ACC112 (cell line): Measurements from ENCODE around the gene TDRD6.

Experiments used
- H2AFZ ChIP-seq: fragments of 200-600 bp; sonication (generic); one replicate; pipeline ENCODE4 v1.6.0; 2017; ENCODE audit warnings: antibody characterized with exemption, low read length; ENCODE audit not compliant: unreplicated experiment
- H3K27ac ChIP-seq: fragments of 200-600 bp; sonication (generic); 2 replicates; pipeline ENCODE4 v1.5.1; 2014; ENCODE audit warnings: low read depth, mild to moderate bottlenecking, antibody characterized with exemption, low read length, moderate library complexity
- H3K27me3 ChIP-seq: fragments of 200-600 bp; sonication (generic); 2 replicates; pipeline ENCODE4 v1.6.1; 2014; ENCODE audit warnings: mild to moderate bottlenecking, antibody characterized with exemption, low read length, moderate library complexity, mixed read lengths; ENCODE audit not compliant: insufficient read depth
- H3K36me3 ChIP-seq: fragments of 200-600 bp; sonication (generic); 2 replicates; pipeline ENCODE4 v1.6.1; 2016; ENCODE audit warnings: mild to moderate bottlenecking, antibody characterized with exemption, low read length, moderate library complexity, mixed read lengths; ENCODE audit not compliant: insufficient read depth
- H3K4me1 ChIP-seq: fragments of 200-600 bp; sonication (generic); one replicate; pipeline ENCODE4 v1.6.1; 2016; ENCODE audit warnings: low read length, mixed read lengths; ENCODE audit not compliant: insufficient read depth, unreplicated experiment, control insufficient read depth
- H3K4me3 ChIP-seq: fragments of 200-600 bp; sonication (generic); 2 replicates; pipeline ENCODE4 v1.5.1; 2014; ENCODE audit warnings: mild to moderate bottlenecking, low read depth, low read length
- H3K79me2 ChIP-seq: fragments of 200-600 bp; sonication (generic); one replicate; pipeline ENCODE4 v1.6.0; 2016; ENCODE audit warnings: low read length; ENCODE audit not compliant: control insufficient read depth, unreplicated experiment, insufficient read depth

Gene TDRD6

GRCh38 chr6:46652232-46652602 lies 35.5 kb upstream of the TDRD6 start:
- Histone ChIP-seq H2AFZ (peak overlapping the region; percentile 95), H3K27me3 (no peaks in the 10 kb centered on the region), H3K36me3 (no peaks in the 10 kb centered on the region), H3K27ac (no peak overlapping the region), H3K4me1 (peaks cover 12% of the 10 kb centered on the region), H3K79me2 (no peaks in the 10 kb centered on the region), H3K4me3 (peak overlapping the region; percentile 81)

- H3K4me1 ChIP-seq = peaks cover 12% of the 10 kb centered on the region
- H3K27ac ChIP-seq = no peak within 1 kb of the TSS
- peak within 1 kb of the TSS; percentile 95 for H2AFZ ChIP-seq
- no peaks in the 10 kb centered on the region for H3K79me2 ChIP-seq
- no peaks in the 10 kb centered on the region for H3K27me3 ChIP-seq
- H3K4me3 ChIP-seq = peak within 1 kb of the TSS; percentile 81
- no peaks in the 10 kb centered on the region for H3K36me3 ChIP-seq
These were observed 34.9 kb upstream of the TDRD6 start, which contains the start of the genes CYP39A1 and SLC25A27 for GRCh38 chr6:46652603-46653438. Gene CYP39A1 (minus strand): TSS chr6:46652818. CDS start chr6:46652582, 236 bp downstream. Gene SLC25A27 (plus strand): TSS chr6:46652975. CDS start chr6:46653193, 218 bp downstream.

DNA sequence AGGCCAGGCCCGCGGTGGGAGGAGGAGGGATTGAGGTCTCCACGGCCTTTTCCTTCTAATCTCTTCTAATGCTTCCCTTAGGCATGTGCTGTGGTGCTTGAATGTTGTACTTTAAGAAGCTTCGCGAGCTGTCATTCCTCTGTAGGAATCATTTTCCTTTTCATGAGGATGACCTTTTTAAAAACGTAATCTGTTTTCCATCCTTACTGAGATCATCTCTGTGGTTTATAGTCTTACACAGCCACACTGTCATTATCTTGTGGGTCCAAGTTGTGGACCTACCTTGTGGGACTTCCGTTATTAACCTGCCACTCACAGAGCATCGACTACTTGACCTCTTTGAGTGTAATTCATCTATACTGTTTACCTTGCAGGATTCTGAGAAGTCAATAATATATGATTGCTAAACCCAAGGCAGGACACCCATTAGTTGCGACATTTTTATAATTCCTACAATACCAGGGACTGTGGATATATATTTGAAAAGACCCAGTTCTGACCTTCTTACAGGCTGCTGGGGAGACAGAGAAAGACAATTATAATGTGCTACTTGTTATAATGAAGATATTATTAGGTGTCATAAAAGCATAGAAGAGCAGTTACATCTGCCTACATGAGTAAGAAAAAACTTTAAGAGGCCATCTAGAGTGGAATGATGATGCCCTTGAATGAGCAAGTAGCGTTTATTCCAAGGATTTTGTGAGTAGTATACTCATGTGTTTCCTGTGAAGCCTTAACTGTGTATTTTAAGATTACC lies 34.1 kb upstream of the TDRD6 start:
- no peak overlapping the region for H3K27ac ChIP-seq
- peak overlapping the region; percentile 95 for H2AFZ ChIP-seq

GRCh38 chr6:46655803-46656202 lies 31.9 kb upstream of the TDRD6 start:
- no peaks in the 10 kb centered on the region for H3K79me2 ChIP-seq
- no peaks in the 10 kb centered on the region for H3K27me3 ChIP-seq
- H3K4me1 ChIP-seq = peaks cover 7% of the 10 kb centered on the region
- H3K4me3 ChIP-seq = no peak overlapping the region
- H3K36me3 ChIP-seq = no peaks in the 10 kb centered on the region
- no peak overlapping the region for H3K27ac ChIP-seq
- H2AFZ ChIP-seq = no peak overlapping the region

More for the DNA sequence above, 34.1 kb upstream of the TDRD6 start:
- H3K27me3 ChIP-seq = no peaks in the 10 kb centered on the region
- H3K4me3 ChIP-seq = peak overlapping the region; percentile 81
- peaks cover 12% of the 10 kb centered on the region for H3K4me1 ChIP-seq
- no peaks in the 10 kb centered on the region for H3K36me3 ChIP-seq
- no peaks in the 10 kb centered on the region for H3K79me2 ChIP-seq

- Histone ChIP-seq H3K36me3 (no peaks in the 10 kb centered on the region), H3K27ac (no peak overlapping the region), H3K79me2 (no peaks in the 10 kb centered on the region), H2AFZ (no peak overlapping the region), H3K4me3 (no peak overlapping the region), H3K4me1 (peaks cover 7% of the 10 kb centered on the region), H3K27me3 (no peaks in the 10 kb centered on the region)
These were observed 30.0 kb upstream of the TDRD6 start for GRCh38 chr6:46657642-46658041.

- Histone ChIP-seq H3K79me2 (no peaks in the 10 kb centered on the region), H3K27me3 (no peaks in the 10 kb centered on the region), H3K36me3 (no peaks in the 10 kb centered on the region), H2AFZ (no peak overlapping the region), H3K27ac (no peak overlapping the region), H3K4me1 (no peaks in the 10 kb centered on the region), H3K4me3 (no peak overlapping the region)
These were observed 26.2 kb upstream of the TDRD6 start for GRCh38 chr6:46661483-46661882.

DNA sequence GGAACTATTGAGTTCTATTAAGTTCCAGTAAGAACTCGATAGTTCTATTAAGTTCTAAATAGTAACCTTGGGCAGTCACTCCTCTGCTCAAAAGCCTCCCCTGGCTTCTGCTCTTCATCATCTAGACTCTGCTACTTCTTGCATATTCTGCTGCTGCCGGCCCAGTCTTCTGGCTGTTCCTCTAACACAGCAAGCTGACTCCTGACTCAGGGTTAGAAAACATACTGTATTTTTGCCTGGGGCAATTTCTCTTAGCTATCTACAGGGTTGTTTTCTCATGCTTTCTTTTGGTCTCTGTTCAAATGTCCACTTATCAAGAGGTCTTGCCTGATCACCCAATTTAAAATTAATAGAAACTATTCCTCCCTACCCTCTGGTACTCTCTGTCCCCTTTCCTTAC lies 20.3 kb upstream of the TDRD6 start:
- Histone ChIP-seq H3K4me1 (no peaks in the 10 kb centered on the region), H3K4me3 (no peak overlapping the region), H3K27ac (no peak overlapping the region), H3K79me2 (no peaks in the 10 kb centered on the region), H3K36me3 (no peaks in the 10 kb centered on the region), H2AFZ (no peak overlapping the region), H3K27me3 (no peaks in the 10 kb centered on the region)

GRCh38 chr6:46674410-46674809 lies 13.3 kb upstream of the TDRD6 start:
- no peaks in the 10 kb centered on the region for H3K79me2 ChIP-seq
- no peaks in the 10 kb centered on the region for H3K36me3 ChIP-seq
- H2AFZ ChIP-seq = no peak overlapping the region
- no peaks in the 10 kb centered on the region for H3K4me1 ChIP-seq
- no peaks in the 10 kb centered on the region for H3K27me3 ChIP-seq
- H3K27ac ChIP-seq = no peak overlapping the region
- H3K4me3 ChIP-seq = no peak overlapping the region

- Histone ChIP-seq H3K27ac (no peak overlapping the region), H3K79me2 (no peaks in the 10 kb centered on the region), H2AFZ (no peak overlapping the region), H3K4me1 (no peaks in the 10 kb centered on the region), H3K4me3 (no peak overlapping the region), H3K27me3 (no peaks in the 10 kb centered on the region), H3K36me3 (no peaks in the 10 kb centered on the region)
These were observed 10.9 kb upstream of the TDRD6 start for GRCh38 chr6:46676604-46677313.

- Histone ChIP-seq H3K27ac (no peak overlapping the region), H3K27me3 (no peaks in the 10 kb centered on the region), H3K4me3 (no peak overlapping the region), H2AFZ (no peak overlapping the region), H3K4me1 (no peaks in the 10 kb centered on the region), H3K36me3 (no peaks in the 10 kb centered on the region), H3K79me2 (no peaks in the 10 kb centered on the region)
These were observed 10.4 kb upstream of the TDRD6 start for GRCh38 chr6:46677314-46677654.
